PC-9 (cell line): ENCODE measurements around the gene HMOX2.

Source experiments
- CTCF ChIP-seq: fragments of 200-600 bp; sonication (generic); conservative IDR thresholded peaks from 2 replicates; pipeline ENCODE4 v1.6.1; 2017; ENCODE audit warnings: mixed run types, antibody characterized with exemption, mild to moderate bottlenecking, moderate library complexity
- EZH2 ChIP-seq: fragments of 200-600 bp; sonication (generic); IDR thresholded peaks from 2 replicates; pipeline ENCODE4 v1.8.0; 2017; ENCODE audit warnings: antibody characterized with exemption, low read depth

GRCh38 chr16:4538350-4539235 lies 62.4 kb downstream of the HMOX2 start, which contains the start of gene CDIP1:
- no peak for TF ChIP-seq CTCF
- TF ChIP-seq EZH2, result no peak
